GDM1 (cell line): ENCODE results near the gene TMED6.
A peak's percentile ranks its signal among the peaks of the same experiment; 100 is the strongest.

Experiments used
- DNase-seq: peaks from one replicate; lab custom pipeline; 2025; lab: John Stamatoyannopoulos, UW

The TMED6 gene

DNA sequence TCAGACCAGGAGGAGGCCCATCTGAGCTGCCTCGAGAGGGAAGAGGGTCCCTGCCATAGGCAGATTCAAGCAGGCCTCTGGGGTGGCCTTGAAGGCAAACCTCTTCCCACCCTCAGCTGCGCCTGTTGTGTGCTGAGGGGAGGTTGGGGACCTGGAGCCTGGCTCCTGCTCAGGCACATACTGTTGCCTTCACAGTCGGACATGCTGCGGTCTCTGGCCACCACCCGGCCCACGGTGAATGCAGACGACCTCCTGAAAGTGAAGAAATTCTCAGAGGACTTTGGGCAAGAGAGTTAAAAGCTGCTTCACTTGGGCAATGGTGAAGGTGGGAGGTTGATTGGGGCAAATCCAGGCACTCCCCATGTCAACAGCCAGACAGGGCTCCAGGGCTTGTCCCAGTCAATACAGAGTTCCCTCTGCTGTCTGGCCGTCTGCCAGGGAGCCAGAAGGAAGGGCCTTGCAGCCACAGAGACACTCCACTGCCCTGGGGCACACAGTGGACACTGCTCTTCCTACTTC, 27.5 kb downstream of the TMED6 start:
- DNase-seq, result no peak

- DNase-seq, result no peak
These were observed 28.2 kb downstream of the TMED6 start for GRCh38 chr16:69323415-69323814.

DNA sequence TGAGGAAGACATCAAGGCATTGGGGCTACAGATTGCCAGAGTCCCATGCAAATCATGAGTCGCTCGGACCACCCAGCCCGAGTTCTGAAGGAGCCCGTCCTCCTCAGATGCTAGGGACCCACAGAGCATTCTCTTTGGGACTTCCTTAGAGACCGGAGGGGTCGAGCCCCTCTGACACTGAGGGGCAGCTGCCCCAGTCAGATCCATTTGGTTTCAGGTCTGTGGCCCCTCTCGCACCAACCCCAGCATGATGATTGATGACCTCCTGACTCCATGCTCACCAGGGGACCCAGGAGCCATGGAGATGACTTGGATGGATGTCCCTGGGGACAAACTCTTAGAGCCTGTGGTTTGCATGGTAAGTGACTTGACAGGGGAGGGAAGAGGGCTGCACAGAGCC, 29.2 kb downstream of the TMED6 start:
- no peak for DNase-seq

DNA sequence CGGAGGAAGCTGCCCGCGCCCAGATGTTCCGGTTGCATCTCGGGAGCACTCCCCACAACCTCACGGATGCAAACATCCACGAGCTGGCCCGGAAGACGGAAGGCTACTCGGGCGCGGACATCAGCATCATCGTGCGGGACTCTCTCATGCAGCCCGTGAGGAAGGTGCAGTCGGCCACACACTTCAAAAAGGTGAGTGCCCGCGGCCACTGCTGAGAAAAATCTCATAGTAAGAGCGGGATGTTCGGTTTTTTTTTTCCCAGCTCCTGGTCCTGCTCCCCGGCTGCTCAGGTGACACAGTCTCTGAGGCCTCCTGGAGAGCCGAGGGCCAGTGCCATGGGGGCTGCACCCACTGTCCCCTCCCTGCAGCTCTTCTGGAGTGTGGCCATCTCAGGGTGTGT, 30.5 kb downstream of the TMED6 start:
- DNase-seq, result no peak

DNA sequence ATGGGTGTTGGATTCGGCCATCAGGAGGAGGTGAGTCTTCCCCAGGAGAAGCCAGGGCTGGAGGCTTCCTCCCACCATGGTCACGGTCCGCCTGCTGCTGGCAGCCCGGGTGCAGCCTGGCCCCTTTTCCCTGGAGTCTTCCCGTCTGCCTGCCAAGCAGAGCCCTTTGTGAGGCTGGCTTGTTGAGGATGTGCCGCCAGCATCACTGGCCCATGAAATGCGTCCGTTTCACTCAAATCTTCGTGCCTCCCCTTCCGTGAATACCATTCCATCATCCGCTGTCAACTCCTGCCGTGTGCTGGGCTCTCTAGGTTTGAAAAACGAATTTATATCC, 30.9 kb downstream of the TMED6 start:
- no peak for DNase-seq

DNA sequence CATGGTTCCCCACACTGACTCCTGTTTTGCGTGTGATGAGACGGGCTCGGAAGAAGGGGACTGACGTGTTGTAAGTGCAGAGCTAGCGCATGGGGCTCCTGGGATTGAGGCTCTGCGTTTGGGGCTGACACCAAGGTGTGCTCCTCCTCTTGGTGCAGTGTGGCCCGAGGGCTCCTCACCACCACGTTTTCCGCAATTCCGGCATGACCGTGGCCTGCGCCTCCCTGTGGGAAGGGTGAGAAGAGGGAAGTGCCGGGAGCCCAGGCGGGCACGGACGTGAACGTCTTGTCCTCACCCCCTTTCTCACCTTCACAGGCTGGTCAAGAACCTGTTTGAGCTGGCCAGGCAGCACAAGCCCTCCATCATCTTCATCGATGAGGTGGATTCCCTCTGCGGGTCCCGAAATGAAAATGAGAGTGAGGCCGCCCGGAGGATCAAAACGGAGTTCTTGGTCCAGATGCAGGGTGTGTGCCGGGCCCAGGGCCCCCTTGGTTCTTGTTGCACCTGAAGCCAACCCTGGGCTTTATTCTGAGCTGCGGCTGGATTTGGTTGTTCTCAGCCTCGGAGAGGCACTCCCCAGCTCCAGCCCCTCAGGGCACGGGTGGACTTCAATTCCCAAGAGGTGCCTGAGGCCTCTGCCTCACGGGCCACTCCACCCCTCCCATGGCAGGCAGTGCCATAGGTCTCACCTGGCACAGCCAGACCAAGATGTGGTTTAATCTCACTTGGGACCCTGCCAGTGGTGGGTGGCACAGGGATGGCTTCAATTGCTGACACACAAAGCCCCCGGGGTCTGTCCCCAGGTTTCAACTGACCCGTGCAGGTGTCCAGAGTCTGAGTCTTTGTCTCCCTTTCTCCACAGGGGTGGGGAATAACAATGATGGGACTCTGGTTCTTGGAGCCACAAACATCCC, 31.5 kb downstream of the TMED6 start:
- DNase-seq, result no peak

- no peak for DNase-seq
These were observed 32.2 kb downstream of the TMED6 start for GRCh38 chr16:69319381-69319780.

DNA sequence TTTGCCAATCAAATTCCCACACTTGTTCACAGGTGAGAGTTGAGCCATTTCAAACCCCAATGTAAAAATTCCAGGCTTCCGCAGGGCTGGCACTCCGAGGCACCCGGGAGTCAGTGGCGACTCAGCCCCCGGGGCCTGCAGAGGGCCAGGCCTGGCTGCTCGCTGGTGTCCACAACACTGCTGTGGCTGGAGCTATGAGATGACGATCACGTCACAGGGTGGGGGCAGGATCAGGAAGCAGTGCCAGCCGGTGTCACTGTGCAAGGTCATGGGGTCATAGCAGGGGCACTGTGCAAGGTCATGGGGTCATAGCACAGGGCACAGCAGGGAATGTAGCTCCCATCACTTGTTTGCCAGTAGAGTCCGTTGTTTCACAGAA, 32.7 kb downstream of the TMED6 start:
- DNase-seq, result no peak

DNA sequence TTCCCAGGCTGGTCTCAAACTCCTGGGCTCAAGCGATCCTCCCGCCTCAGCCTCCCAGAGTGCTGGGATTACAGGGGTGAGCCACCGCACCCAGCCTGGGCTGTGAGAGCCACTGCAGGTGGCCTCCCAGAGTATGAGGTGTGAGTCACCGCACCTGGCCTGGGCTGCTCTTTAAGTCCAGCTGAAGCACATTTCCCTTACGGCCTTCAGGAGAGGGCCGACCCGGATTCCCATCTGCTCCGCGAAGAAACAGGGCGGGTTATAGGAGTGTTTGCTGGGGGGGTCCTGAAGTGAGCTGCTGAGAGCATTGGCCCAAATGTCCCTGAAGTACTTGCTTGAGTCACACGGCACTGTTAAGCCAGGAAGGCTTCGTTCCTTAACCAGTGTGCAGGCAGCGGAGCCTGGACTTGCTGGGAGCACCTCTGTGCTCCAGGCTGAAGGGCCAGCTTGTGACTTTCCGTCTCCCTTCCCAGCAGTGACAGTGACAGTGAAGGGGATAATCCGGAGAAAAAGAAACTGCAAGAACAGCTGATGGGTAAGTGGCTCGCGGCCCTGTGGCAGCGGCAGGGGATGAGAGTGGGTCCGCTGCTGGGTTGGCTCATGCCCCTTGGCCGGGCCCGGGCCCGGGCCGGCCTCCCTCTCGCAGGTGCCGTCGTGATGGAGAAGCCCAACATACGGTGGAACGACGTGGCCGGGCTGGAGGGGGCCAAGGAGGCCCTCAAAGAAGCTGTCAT, 33.2 kb downstream of the TMED6 start:
- no peak for DNase-seq

DNA sequence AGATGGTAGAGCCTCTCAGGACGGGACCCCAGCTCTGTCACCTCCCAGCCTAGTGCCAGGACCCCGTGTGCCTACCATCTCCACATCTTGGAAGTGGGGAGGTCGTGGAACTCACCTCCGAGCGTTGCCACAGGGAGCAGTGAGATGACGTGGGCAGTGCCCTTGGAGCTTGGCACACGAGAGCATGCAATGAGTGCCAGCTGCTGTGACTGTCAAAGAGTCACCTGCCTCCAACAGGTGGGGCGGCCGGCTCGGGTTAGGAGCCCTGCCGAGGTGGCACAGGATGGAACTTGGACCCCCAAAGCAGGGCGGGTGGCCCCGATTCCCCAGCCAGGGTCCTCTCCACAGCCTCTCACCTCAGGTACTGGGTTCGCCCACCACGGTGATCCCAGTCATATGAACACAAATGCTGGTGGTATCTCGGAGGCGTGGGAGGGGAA, 35.0 kb downstream of the TMED6 start:
- DNase-seq, result no peak

GRCh38 chr16:69315486-69316311, 35.9 kb downstream of the TMED6 start:
- DNase-seq, result peak; percentile 6

- DNase-seq, result no peak
These were observed 37.1 kb downstream of the TMED6 start for GRCh38 chr16:69314534-69314933.

DNA sequence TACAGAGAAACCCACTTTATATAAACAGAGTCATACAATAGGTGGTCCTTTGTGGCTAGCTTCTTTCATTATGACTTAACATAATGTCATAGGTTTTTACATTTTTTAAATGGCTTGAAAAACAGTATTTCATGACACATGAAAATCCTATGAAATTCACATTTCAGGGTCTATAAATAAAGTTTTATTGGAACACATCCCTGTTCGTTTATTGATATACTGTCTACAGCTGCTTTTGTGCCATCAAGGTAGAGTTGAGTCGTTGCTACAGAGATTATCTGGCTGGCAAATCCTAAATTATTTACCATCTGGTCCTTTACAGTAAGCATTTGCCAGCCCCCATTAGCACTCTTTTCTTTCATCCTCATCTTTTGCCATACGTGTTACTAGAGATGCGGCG, 38.1 kb downstream of the TMED6 start:
- no peak for DNase-seq

DNA sequence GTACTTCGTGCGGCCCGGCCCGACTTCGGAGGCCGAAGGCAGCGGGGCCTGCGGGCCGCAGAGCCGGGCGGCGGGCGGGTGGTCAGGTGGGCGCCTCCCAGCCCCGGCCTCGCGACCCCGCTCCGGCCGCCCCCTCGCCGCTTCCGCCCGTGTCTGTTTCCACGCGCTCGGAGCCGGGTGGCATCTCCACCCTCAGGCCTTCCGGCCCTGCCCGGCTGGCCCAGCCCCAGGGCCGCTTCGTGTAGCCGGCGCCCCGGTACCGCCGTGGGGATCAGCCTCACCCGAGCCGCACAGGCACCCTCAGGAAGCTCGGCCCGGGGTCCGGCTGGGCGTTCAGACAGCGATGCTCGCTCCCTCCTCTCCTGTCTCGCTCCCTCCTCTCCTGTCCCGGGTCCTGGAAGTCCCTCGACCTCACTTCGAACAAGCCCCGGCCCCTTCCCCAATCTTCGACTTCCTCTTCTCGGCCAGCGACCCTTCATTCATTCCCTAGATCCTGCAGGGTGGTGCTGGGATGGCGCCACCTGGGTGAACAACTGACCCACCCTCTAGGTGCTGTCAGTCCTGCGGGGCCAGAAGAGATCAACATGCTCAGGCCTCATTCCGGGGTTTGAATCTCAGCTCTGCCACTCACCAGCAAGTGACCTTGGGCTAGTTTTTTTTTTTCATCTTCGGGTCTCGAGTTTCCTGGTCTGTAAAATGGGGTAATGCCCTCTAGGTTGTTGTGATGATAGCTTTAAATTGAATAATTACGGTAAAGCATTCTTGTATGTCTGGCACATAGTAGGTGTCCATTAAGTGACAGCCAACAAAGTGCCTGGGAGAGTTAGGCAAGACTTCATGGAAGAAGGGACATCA, 39.8 kb downstream of the TMED6 start:
- no peak for DNase-seq

DNA sequence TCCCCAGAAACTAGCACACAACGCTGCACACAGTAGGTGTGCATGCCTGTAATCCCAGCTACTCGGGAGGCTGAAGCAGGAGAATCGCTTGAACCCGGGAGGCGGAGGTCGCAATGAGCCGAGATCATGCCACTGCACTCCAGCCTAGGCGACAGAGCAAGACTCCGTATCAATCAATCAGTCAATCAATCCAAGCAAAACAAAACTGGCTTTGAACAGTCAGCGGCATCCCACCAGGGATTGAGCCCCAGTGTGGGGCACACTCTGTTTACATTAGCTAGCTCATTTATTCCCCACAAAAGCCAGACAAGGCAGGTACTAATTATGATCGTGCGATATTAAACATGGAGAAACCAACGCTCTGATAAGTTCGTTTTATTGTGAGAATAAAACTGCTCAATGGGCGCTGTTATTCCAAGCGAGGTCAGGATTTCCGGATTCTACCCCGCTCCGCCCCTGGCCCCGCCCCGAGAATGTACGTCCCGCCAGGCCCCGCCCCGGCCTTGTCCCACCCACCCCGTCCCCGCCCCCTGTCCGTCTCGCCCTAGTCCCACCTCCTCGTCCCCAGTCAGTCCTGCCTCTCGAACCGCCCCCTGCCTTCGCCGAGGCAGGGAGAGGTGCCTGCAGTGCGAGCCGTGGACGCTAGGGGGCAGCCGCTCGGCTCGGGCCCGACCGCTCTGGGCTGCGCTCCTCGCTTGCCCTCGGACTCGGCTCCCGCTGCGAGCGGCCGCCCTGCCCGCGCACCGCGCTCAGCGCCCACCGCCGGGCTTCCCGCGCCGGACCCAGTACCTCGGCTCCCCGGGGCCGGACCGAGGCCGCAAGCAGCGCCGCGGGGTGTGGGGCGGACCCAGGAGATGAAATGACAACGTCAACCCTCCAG, 40.7 kb downstream of the TMED6 start, which contains the start of gene VPS4A:
TSS of gene VPS4A (plus strand) at position 698 of the 880 bp plus-strand sequence. CDS start at position 860, 162 bp downstream.
- DNase-seq, result peak; percentile 85

DNA sequence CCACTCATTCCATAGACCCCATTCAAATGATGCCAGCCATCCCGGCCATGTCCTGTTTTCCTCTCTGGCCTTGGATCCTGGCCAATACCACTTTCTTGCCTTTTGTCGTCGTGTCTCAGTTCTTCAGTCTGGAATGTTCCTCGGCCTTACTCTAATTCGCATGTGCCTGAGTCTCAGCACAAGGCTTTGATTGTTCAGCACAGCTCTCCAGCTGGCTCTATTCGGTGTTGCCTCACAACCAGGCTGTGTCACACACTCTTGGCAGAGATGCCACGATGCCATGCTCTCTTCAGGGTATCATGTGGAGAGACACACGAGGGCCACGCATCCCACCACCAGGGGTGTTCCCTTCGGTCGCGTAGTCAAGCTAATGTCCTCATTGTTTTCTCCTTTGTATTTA, 42.3 kb downstream of the TMED6 start:
- DNase-seq, result no peak

- DNase-seq, result no peak
These were observed 43.7 kb downstream of the TMED6 start for GRCh38 chr16:69307856-69308255.

DNA sequence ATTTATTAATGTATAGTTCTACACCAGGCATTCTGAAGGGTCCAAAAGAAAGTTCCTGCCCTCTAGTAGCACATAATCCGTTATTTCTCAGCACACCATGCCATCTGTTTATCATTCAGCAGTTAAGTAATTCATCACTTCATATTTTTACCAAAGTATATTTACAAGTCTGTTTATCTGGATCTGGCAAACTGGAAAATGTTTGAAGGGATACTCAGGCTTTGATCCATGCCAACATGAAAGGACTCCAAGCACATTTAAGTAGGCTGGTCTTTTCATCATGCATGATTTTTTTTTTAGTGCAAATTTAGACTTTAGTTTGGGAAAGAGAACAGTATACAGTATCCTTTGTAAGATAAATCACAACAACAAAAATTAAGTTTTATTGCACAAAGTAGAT, 44.5 kb downstream of the TMED6 start:
- DNase-seq, result no peak

DNA sequence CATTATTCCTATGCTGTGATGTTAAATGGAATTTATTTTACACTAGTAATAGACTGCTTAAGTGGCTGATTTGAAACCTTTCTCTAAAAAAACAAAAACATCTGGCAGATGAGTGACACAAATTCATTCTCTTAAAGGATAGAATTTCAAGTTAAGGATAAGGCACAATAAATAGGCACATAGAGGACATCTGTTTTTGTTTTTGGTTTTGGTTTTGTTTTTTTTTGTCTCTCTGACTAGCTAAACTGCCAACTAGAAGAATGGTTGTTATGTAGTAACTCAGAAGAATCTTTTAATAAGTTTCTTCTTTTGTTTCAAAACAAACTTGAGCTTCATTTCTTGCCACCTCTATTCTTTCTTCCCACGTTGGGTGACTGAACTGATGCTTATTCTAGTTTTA, 45.6 kb downstream of the TMED6 start:
- DNase-seq, result no peak

DNA sequence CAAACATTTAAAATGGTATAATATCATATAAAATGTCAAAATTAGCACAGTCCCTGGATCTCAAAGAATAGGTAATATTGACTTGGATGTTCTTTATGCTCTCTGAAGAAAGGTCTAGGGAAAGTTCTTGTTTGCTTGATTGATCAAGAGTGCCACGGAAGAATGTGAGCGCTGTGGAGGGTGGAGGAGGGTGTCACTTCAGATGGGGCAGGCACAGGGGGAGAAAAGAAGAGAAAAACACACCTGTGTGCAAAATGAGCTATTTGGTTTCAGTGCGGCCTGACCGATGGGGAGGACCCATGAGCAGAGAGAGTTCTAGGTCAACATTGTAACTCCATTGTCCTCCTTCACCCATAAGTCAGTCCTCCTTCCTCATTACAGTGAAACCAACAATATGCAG, 49.3 kb downstream of the TMED6 start:
- no peak for DNase-seq
